Endothelial cell (in vitro differentiated cells): ENCODE measurements around the gene DNAJC1. TPM values are rescaled to one million over a fixed set of nuclear protein-coding genes. Genes with fewer than 3 reads are reported as not detected.

Source experiments
- DNase-seq: peaks from one replicate; pipeline ENCODE4 v3.0.0; 2021; ENCODE audit warnings: low spot score
- H3K27ac Mint-ChIP-seq: one replicate; pipeline ENCODE4 v1.8.0; 2021; ENCODE audit warnings: mixed read lengths, inconsistent platforms; ENCODE audit not compliant: unreplicated experiment
- H3K27me3 Mint-ChIP-seq: one replicate; pipeline ENCODE4 v1.8.0; 2021; ENCODE audit warnings: mild to moderate bottlenecking, moderate library complexity, mixed read lengths, inconsistent platforms; ENCODE audit not compliant: unreplicated experiment
- H3K36me3 Mint-ChIP-seq: one replicate; pipeline ENCODE4 v1.8.0; 2021; ENCODE audit warnings: mild to moderate bottlenecking, low read depth, mixed read lengths, inconsistent platforms; ENCODE audit not compliant: unreplicated experiment
- H3K4me1 Mint-ChIP-seq: one replicate; pipeline ENCODE4 v1.8.0; 2021; ENCODE audit warnings: mild to moderate bottlenecking, mixed read lengths, inconsistent platforms; ENCODE audit not compliant: unreplicated experiment
- H3K4me3 Mint-ChIP-seq: one replicate; pipeline ENCODE4 v1.8.0; 2021; ENCODE audit warnings: mild to moderate bottlenecking, mixed read lengths, inconsistent platforms; ENCODE audit not compliant: unreplicated experiment
- H3K9me3 Mint-ChIP-seq: one replicate; pipeline ENCODE4 v1.8.0; 2021; ENCODE audit warnings: mixed read lengths, inconsistent platforms; ENCODE audit not compliant: unreplicated experiment
- CTCF ChIP-seq: fragments of 200-600 bp; sonication (generic); IDR thresholded peaks from one replicate; pipeline ENCODE4 v1.5.0; 2021; ENCODE audit warnings: antibody characterized with exemption; ENCODE audit not compliant: unreplicated experiment
- total RNA-seq: library from RNA; stranded (reverse); fragmentation: NEBNext Ultra II Directional; extraction: Animal tissue kit (Norgen Biotek cat#: 25700); gene quantifications from one replicate; pipeline ENCODE4 v1.2.1, GENCODE V29; 2021; ENCODE audit not compliant: unreplicated experiment

The DNAJC1 gene
- total RNA-seq, 1 donor from 2014 or later: 32.0 TPM

- Mint-ChIP-seq H3K27me3 (peaks cover 6% of the 10 kb centered on the region), H3K4me1 (peaks cover 4% of the 10 kb centered on the region), H3K9me3 (no peaks in the 10 kb centered on the region), H3K36me3 (peaks cover 3% of the 10 kb centered on the region), H3K27ac (no peak overlapping the region), H3K4me3 (no peak overlapping the region)
- TF ChIP-seq CTCF: no peak
- DNase-seq: no peak
These were observed 246.8 kb downstream of the DNAJC1 start for GRCh38 chr10:21756707-21757106.

DNA sequence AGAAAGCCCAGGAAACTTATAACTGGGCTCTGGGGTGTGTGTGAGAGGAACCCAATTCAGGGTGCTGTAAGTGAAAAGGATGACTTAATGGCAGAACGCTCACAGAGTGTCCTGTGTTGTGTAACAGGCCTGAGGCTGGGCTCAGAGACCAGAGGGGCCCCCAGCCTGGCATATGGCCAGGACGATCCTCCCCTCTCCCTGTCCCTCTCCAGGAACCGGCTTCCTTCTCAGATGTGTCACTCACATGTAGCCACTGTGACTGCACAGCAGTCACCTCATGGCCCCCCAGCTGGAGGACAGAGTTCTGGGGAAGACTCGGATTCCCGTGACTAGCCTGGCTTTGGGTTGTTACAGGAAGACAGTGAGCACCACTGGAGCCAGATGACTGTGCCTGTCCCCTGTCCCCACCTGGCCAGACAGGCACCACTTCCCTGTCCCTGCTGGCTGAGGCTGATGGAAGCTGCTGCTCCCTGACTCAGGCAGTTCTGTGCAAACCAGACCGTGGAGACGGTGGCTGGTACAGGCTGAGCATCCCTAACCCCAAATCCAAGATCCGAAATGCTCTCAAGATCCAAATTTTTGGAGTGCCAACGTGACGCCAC lies 249.0 kb downstream of the DNAJC1 start:
- Mint-ChIP-seq H3K27ac (no peak overlapping the region), H3K4me3 (no peak overlapping the region), H3K4me1 (peaks cover 8% of the 10 kb centered on the region), H3K9me3 (no peaks in the 10 kb centered on the region), H3K27me3 (peaks cover 6% of the 10 kb centered on the region), H3K36me3 (peaks cover 3% of the 10 kb centered on the region)
- TF ChIP-seq CTCF: no peak
- no peak for DNase-seq

GRCh38 chr10:21753497-21754270 lies 249.8 kb downstream of the DNAJC1 start:
- Mint-ChIP-seq H3K36me3 (peaks cover under 1% of the 10 kb centered on the region), H3K9me3 (no peaks in the 10 kb centered on the region), H3K4me3 (no peak overlapping the region), H3K27me3 (peaks cover 6% of the 10 kb centered on the region), H3K4me1 (peaks cover 8% of the 10 kb centered on the region), H3K27ac (no peak overlapping the region)
- DNase-seq: no peak
- no peak for TF ChIP-seq CTCF

GRCh38 chr10:21751341-21752310 lies 251.9 kb downstream of the DNAJC1 start:
- no peak for TF ChIP-seq CTCF
- no peak overlapping the region for H3K27ac Mint-ChIP-seq
- peaks cover 6% of the 10 kb centered on the region for H3K4me1 Mint-ChIP-seq
- H3K9me3 Mint-ChIP-seq: no peaks in the 10 kb centered on the region
- peaks cover 12% of the 10 kb centered on the region for H3K27me3 Mint-ChIP-seq
- H3K4me3 Mint-ChIP-seq: no peak overlapping the region
- DNase-seq: no peak
- H3K36me3 Mint-ChIP-seq: no peaks in the 10 kb centered on the region
